IPS-15b (cell line): ENCODE results near the gene F11R.
"Not testable (repeated sequence)": the region's sequence is repeated elsewhere in the genome, so short reads cannot be mapped to it uniquely, and the experiment has no call there.

Source experiments
- H3K27me3 ChIP-seq: one replicate; pipeline ENCODE4 v1.6.1; 2013; ENCODE audit warnings: low read length; ENCODE audit not compliant: control insufficient read depth, insufficient read depth
- H3K36me3 ChIP-seq: one replicate; pipeline ENCODE4 v1.6.1; 2013; ENCODE audit warnings: low read length; ENCODE audit not compliant: control insufficient read depth, insufficient read depth
- H3K4me1 ChIP-seq: one replicate; pipeline ENCODE4 v1.6.1; 2013; ENCODE audit warnings: mild to moderate bottlenecking, low read length; ENCODE audit not compliant: control insufficient read depth, insufficient read depth
- H3K4me3 ChIP-seq: one replicate; pipeline ENCODE4 v1.5.1; 2013; ENCODE audit warnings: low read depth, low read length
- H3K9ac ChIP-seq: one replicate; pipeline ENCODE4 v1.6.1; 2013; ENCODE audit warnings: low read depth, mild to moderate bottlenecking, low read length
- H3K9me3 ChIP-seq: one replicate; pipeline ENCODE4 v1.6.1; 2013; ENCODE audit warnings: mild to moderate bottlenecking, low read length; ENCODE audit not compliant: control insufficient read depth, insufficient read depth

Gene F11R

DNA sequence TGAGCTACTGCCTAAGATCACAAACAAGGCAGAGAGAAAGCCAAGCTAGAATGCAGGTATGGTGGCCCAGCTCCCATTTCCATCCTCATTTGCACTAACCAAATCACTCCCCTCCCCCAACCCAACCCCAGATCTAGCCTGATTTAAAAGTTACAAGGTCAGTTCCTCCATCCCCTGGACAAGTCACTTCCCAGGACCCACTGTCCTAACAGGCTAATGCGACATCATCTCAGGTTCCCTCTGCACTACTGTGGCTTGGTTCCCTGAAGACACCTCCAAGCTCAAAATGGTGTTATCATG lies 2.4 kb downstream of the F11R start:
- no peaks in the 10 kb centered on the region for H3K9me3 ChIP-seq
- peaks cover 28% of the 10 kb centered on the region for H3K4me1 ChIP-seq
- H3K4me3 ChIP-seq = peak overlapping the region; percentile 100
- no peaks in the 10 kb centered on the region for H3K36me3 ChIP-seq
- H3K9ac ChIP-seq = no peak overlapping the region
- no peaks in the 10 kb centered on the region for H3K27me3 ChIP-seq

- peak overlapping the region; percentile 9 for H3K9ac ChIP-seq
- no peaks in the 10 kb centered on the region for H3K27me3 ChIP-seq
- H3K36me3 ChIP-seq = no peaks in the 10 kb centered on the region
- H3K4me1 ChIP-seq = peaks cover 33% of the 10 kb centered on the region
- peak overlapping the region; percentile 100 for H3K4me3 ChIP-seq
- H3K9me3 ChIP-seq = no peaks in the 10 kb centered on the region
Observed at GRCh38 chr1:161017756-161018630, 3.0 kb downstream of the F11R start.

GRCh38 chr1:161017181-161017580 lies 3.8 kb downstream of the F11R start:
- peaks cover 34% of the 10 kb centered on the region for H3K4me1 ChIP-seq
- not testable (repeated sequence) for H3K9ac ChIP-seq

GRCh38 chr1:161016683-161017082 lies 4.3 kb downstream of the F11R start:
- H3K27me3 ChIP-seq, H3K9me3 ChIP-seq, H3K4me3 ChIP-seq, H3K36me3 ChIP-seq, H3K9ac ChIP-seq: not testable (repeated sequence)
- H3K4me1 ChIP-seq = peaks cover 31% of the 10 kb centered on the region

More at GRCh38 chr1:161017181-161017580, 3.8 kb downstream of the F11R start:
- not testable (repeated sequence) for H3K36me3 ChIP-seq, H3K27me3 ChIP-seq, H3K9me3 ChIP-seq
- peak overlapping the region; percentile 10 for H3K4me3 ChIP-seq

- peak overlapping the region; percentile 20 for H3K4me3 ChIP-seq
- H3K9me3 ChIP-seq = no peaks in the 10 kb centered on the region
- peaks cover 2% of the 10 kb centered on the region for H3K36me3 ChIP-seq
- no peaks in the 10 kb centered on the region for H3K27me3 ChIP-seq
- peak overlapping the region; percentile 3 for H3K9ac ChIP-seq
- H3K4me1 ChIP-seq = peaks cover 31% of the 10 kb centered on the region
Observed at GRCh38 chr1:161013488-161014230, 7.3 kb downstream of the F11R start.

- peaks cover 2% of the 10 kb centered on the region for H3K36me3 ChIP-seq
- no peak overlapping the region for H3K4me3 ChIP-seq
- H3K9me3 ChIP-seq = no peaks in the 10 kb centered on the region
- H3K4me1 ChIP-seq = peaks cover 26% of the 10 kb centered on the region
- H3K27me3 ChIP-seq = no peaks in the 10 kb centered on the region
- H3K9ac ChIP-seq = no peak overlapping the region
Observed at GRCh38 chr1:161013131-161013487, 7.8 kb downstream of the F11R start.

DNA sequence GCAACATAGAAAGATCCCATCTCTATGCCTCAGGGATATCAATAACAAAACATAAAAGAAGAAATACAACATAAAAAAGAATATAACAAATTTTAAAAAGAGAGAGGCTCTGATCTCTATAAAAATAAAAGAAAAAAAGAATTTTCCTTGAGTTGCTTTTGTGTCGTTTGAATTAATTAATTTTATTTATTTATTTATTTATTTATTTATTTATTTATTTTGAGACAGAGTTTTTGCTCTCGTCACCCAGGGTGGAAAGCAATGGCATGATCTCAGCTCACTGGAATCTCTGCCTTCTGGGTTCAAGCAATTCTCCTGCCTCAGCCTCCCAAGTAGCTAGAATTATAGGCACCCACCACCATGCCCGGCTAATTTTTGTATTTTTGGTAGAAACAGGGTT lies 8.5 kb downstream of the F11R start:
- Histone ChIP-seq H3K27me3 (no peaks in the 10 kb centered on the region), H3K4me1 (peaks cover 20% of the 10 kb centered on the region), H3K4me3 (no peak overlapping the region), H3K9me3 (no peaks in the 10 kb centered on the region), H3K9ac (no peak overlapping the region), H3K36me3 (peaks cover 5% of the 10 kb centered on the region)

GRCh38 chr1:161009602-161010211 lies 11.2 kb downstream of the F11R start:
- Histone ChIP-seq H3K9ac (no peak overlapping the region), H3K27me3 (no peaks in the 10 kb centered on the region), H3K4me1 (peaks cover 13% of the 10 kb centered on the region), H3K9me3 (no peaks in the 10 kb centered on the region), H3K36me3 (peaks cover 5% of the 10 kb centered on the region), H3K4me3 (no peak overlapping the region)

DNA sequence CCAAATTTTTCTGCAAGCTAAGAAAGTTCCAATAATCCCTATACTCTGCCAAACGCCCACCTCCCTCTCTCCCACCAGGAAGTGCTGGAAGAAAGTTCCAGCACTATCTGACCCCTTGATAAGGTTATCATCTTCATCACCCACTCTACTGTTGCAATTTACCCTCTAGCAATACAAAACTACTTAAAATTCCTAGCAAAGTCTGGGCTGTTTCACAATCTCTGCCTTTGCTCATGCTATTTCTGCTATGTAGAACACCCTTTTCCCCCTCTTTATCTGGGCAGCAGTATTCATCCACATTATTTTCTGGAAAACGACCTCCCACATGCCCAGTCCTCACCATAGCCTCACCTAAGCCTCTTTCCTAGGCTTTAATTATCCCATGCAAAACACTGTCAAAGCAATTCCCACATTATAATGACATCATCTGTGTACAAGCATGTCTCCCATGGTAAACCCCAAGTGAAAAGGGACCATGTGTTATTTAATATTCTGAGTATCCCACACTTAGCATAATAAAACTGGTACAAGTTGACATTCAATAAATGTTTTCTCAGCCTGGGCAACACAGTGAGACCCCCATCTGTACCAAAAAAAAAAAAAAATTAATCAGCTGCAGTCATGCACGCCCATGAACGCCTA lies 12.0 kb downstream of the F11R start:
- H3K27me3 ChIP-seq = no peaks in the 10 kb centered on the region
- H3K4me1 ChIP-seq = peaks cover 8% of the 10 kb centered on the region
- peaks cover 5% of the 10 kb centered on the region for H3K36me3 ChIP-seq
- no peak overlapping the region for H3K9ac ChIP-seq
- H3K4me3 ChIP-seq = no peak overlapping the region
- no peaks in the 10 kb centered on the region for H3K9me3 ChIP-seq

DNA sequence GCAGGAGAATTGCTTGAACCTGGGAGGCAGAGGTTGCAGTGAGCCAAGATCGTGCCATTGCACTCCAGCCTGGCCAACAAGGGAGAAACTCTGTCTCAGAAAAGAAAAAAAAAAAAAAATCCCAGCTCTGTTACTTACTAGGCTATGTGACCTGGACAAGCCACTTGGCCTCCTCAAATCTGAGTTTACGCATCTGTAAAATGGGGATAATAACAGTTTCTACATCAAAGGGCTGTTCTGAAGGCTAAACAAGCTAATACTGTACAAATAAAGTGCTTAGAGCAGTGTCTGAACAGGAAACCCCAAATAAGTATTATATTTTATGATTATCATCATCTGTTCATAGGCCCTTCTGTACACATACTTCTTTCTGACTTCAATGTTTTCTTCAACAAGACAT lies 13.6 kb downstream of the F11R start:
- Histone ChIP-seq H3K36me3 (peaks cover 5% of the 10 kb centered on the region), H3K4me1 (no peaks in the 10 kb centered on the region), H3K9ac (no peak overlapping the region), H3K9me3 (no peaks in the 10 kb centered on the region), H3K4me3 (no peak overlapping the region), H3K27me3 (no peaks in the 10 kb centered on the region)

GRCh38 chr1:161006563-161006962 lies 14.4 kb downstream of the F11R start:
- Histone ChIP-seq H3K27me3 (no peaks in the 10 kb centered on the region), H3K36me3 (peaks cover 8% of the 10 kb centered on the region), H3K9ac (no peak overlapping the region), H3K9me3 (no peaks in the 10 kb centered on the region), H3K4me3 (no peak overlapping the region), H3K4me1 (no peaks in the 10 kb centered on the region)
